Suprapubic skin (tissue), 4 donors: ENCODE measurements around the gene ZBTB46.

Experiments
- CTCF ChIP-seq, 2 donors: fragments of 200-600 bp in 1 of 2; fragments of 450-650 bp in 1 of 2; sonication (generic) in 1 of 2; IDR thresholded peaks; one replicate each; pipeline ENCODE4 v1.5.1; 2016 to 2019; ENCODE audit warnings: antibody characterized with exemption in 2 of 2, mild to moderate bottlenecking in 1 of 2, moderate library complexity in 1 of 2
- EP300 ChIP-seq: sonication (generic); formaldehyde crosslinking; IDR thresholded peaks from one replicate; pipeline ENCODE4 v1.6.1; 2017; ENCODE audit warnings: antibody characterized with exemption
- POLR2A ChIP-seq, 2 donors: fragments of 450-650 bp; IDR thresholded peaks; one replicate each; pipeline ENCODE4 v1.6.1; 2017; ENCODE audit warnings: antibody characterized with exemption in 2 of 2, mild to moderate bottlenecking in 2 of 2, moderate library complexity in 2 of 2
- POLR2AphosphoS5 ChIP-seq, 3 donors: sonication (generic); formaldehyde crosslinking; IDR thresholded peaks; one replicate each; pipeline ENCODE4 v1.6.1; 2017; ENCODE audit warnings: antibody characterized with exemption in 3 of 3

- TF ChIP-seq CTCF (IDR thresholded peaks at IDR 0.05) (no peak), POLR2A (IDR thresholded peaks at IDR 0.05) (no peak), EP300 (no peak), POLR2AphosphoS5 (IDR thresholded peaks at IDR 0.05) (no peak)
Observed at GRCh38 chr20:63795178-63795830, 35.8 kb downstream of the ZBTB46 start.
